GM21723 (cell line): Measurements from ENCODE around the gene TCF15.
"Not testable (repeated sequence)": the region's sequence is repeated elsewhere in the genome, so short reads cannot be mapped to it uniquely, and the experiment has no call there.

Experiments used
- ATAC-seq: cut with Tn5 transposase; IDR thresholded peaks from one replicate; pipeline ENCODE4 v1.9.1; 2021; ENCODE audit warnings: mild to moderate bottlenecking, moderate library complexity; ENCODE audit not compliant: unreplicated experiment

The TCF15 gene

DNA sequence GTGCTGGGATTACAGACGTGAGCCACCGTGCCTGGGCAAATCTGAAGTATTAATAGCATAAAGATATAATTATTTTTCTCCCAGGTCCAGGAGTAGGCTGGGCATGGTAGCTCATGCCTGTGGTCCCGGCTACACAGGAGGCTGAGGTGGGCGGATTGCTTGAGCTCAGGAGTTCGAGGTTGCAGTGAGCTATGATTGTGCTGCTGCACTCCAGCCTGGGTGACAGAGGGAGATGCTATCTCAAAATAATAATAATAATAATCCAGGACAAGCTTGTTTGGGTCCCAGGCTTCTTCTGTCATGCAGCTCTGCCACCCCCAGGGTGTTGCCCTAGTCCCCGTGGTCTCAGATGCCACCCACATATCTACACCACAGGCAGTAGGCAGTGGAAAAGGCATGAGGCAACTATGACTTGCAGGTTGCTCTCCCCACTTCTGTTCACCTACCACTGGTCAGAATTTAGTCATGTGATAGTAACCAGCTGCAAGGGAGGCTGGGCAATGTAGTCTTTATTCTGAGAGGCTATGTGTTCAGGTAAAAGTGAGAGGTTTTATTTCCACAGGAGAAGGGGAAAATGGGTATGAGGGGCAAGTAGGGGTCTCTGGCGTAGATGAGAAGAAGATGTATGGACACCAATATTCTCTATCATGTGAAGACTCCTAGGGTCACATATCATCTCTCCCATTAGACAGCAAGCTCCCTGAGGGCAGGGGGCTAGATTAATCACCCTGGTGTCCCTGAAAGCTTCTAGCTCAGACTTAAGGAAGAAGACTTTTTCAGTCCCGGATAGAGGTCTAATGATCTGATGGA is 25.7 kb downstream of the TCF15 start:
- no peak for ATAC-seq

DNA sequence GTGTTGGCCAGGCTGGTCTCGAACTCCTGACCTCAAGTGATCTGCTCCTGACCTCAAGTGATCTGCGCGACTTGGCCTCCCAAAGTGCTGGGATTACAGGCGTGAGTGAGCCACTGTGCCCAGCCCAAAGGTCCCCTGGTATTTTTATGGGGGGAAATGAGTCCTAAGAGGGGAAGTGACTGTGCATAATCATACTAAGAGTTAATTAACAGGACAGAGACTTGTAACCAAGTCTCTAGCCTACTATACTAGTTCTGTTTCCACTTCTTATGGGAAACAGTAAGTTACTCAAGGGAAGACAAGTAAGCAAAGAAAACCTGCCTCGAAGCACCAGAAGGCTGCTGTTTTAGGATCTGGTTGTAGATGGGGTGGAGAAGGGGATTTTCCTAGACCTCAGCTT is 27.9 kb downstream of the TCF15 start:
- no peak for ATAC-seq

DNA sequence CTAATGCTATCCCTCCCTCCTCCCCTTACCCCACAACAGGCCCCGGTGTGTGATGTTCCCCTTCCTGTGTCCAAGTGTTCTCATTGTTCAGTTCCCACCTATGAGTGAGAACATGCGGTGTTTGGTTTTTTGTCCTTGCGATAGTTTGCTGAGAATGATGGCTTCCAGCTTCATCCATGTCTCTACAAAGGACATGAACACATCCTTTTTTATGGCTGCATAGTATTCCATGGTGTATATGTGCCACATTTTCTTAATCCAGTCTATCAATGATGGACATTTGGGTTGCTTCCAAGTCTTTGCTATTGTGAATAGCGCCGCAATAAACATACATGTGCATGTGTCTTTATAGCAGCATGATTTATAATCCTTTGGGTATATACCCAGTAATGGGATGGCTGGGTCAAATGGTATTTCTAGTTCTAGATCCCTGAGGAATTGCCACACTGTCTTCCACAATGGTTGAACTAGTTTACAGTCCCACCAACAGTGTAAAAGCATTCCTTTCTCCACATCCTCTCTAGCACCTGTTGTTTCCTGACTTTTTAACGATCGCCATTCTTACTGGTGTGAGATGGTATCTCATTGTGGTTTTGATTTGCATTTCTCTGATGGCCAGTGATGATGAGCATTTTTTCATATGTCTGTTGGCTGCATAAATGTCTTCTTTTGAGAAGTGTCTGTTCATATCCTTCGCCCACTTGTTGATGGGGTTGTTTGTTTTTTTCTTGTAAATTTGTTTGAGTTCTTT is 31.0 kb downstream of the TCF15 start:
- not testable (repeated sequence) for ATAC-seq

DNA sequence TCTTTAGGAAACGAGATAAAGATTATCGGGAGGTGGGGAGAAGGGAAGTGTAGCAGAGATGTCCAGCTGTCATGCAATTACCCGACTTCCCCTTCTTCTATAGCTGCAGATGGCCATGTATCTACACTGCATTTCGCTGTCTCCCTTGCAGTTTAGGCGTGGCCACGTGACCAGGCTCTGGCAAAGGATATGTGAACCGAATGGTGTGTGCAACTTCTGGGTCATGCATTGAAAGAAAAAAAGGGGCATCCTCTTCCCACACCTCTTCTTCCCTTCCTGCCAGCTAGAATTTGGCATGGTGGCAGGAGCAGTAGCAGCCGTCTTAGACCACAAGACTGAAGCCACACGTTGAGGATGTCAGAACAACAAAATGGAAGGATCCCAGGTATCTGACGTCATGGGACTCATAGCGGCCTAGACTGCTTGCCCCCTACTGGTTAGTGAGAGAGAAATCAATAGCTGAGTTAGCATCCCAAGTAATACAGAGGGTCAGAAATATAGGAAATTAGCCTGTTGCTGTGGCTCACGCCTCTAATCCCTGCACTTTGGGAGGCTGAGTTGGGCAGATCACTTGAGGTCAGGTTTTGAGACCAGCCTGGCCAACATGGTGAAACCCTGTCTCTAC is 32.8 kb downstream of the TCF15 start:
- ATAC-seq = no peak

DNA sequence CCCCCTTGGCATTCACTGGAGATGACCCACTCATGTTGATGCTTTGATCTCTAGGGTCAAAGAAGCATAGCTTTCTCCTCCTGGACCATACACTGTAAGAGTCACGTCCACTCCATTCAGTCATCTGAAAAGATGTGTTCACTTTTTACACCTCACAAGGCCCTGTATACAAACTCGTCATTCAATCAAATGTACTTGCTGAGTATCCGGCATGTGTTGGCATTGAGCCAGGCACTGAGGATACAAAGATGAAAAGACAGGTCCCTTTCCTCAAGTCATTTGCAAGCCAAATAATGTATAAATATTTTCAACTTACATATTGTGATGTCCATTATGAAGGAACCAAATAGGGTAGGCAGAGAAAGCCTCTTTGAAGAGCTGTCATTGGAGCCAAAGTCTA is 34.0 kb downstream of the TCF15 start:
- no peak for ATAC-seq

DNA sequence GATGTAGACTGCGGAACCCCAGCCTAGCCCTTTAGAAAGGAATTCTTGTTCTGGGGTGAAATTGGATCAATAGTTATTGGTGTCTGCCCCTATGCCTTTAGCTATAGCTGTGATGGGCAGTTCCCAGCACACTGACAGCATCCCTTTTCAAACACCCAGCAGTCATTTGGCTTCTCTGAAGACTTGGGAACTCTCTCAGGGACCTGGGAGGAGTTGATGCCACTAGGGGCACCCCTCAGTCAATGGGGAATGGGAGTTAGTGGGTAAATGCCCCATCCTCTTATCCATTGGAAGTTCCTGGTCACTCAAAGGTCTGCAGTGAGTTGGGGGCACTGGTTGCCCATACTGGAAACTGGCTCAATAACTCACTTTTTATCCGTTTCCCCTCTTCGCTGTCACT is 34.9 kb downstream of the TCF15 start:
- ATAC-seq = no peak

DNA sequence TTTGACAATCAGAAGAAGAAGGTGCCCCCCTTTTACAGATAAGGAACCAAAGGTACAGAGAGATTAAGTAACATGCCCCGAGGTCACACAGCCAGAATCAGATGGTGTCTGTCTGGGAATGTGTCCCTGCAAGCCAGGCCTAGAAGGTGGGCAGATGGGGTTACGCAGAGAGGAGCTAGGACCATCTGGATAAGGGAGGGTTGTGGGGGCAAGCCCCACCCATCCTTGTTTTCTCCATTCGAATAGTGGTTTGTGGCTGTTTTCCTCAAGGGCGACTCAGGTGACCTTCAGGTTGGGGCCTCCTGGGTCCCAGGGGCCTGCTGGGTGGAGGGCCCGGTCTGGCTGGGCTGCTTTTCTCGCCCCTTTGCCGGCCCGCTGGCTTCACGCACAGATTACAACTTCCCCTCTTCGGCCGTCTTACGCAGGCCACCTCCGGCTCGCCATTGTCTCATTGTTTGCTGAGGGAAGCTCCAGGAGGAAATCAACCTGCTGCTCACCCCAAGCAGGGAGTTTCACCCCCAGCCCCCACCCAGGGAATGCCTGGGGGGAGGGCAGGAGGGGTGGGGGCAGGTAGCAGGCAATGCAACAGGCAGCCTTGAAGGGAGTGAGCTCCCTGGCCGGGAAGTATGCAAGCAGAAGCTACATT is 35.7 kb downstream of the TCF15 start:
- no peak for ATAC-seq

DNA sequence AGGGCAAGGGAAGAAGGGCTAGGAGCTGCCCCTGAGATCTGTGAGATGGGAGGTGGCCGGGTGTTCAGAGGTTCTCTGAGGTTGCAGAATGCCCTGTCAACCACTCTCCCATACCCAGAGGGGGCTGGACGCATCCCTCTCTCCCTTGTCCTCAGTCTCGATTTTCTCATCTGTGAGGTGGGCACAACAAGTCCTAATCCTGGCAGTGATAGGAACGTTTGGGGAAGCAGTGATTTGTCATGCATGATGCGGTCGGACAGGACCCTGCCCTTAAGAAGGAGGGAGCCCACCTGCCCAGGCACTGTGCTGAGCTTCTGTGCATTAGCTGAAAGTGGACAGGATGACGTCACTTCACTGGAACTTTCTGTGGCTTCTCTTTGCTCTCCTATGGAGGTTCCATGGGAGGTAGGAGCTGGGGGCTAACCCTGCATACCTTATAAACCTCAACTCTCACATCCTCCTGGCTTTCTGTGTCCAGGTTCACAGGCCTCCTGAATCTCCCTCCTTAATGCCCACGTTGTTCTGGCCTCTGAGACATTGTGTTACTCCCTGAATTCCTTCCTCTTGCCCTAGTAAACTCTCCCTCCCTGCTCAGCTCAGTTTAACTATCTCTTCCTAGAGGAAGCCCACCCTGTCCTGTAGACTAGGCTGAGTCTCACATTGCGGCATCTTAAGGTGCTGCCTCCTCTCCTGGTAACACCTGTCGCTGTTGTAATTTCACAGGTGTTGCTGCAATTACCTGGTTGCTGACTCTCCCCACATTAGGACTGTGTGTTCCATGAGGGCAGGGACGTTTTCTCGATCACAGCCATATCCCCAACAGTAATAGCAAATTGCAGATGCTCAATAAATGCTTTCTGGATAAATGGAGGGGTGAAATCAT is 36.5 kb downstream of the TCF15 start:
- ATAC-seq = no peak

DNA sequence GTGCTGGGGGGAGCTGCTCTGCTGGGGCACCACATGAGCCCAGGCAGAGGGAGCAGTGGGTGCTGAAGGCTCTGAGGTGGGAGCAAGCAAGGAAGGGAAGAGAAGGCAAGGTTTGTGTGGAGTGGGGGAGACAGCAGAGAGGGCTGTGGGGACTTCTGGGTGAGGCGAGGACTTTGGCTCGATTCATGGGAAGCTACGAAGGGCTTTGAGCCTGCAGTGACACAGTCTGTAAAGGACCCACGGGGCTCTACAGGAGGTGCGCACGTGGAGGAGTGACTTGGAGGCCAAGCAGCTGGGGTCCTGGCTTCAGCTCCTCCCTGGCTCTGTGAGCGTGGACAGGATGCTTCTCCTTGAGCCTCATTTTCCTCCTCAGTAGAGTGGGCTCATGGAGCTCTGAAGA is 37.4 kb downstream of the TCF15 start:
- ATAC-seq = no peak

DNA sequence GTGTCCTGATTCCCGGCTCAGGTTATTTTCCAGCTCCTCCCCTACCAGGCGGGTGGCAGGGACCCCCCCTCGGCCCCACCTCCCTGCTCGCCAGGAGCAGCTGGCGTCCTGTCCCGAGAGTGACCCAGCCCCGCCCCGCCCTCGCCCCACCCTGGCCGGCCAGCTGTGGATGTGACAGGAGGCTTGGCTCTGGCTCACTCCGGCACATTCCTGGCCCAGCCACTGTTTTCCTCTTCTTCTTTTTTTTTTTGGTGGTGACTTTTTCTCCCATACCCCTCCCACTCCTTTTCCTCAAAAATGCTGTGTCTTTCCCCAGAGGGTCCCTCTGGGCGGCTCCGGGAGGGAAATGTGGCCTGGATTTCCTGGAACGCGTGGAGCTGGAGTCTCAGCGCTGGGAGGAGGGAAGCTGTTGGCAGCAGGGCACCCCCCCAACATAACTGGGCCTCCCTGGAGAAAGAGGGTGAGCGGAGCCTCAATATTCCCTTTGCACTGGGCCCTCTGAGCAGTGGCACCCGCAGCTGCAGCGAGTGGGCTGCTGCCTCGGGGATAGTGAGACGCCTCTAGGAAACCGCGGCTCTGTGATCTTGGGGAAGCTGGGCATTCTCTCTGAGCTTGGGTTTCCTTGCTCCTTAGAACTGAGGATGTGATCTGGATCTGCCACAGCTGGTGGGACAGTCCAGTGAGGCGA is 38.2 kb downstream of the TCF15 start:
- ATAC-seq = no peak

DNA sequence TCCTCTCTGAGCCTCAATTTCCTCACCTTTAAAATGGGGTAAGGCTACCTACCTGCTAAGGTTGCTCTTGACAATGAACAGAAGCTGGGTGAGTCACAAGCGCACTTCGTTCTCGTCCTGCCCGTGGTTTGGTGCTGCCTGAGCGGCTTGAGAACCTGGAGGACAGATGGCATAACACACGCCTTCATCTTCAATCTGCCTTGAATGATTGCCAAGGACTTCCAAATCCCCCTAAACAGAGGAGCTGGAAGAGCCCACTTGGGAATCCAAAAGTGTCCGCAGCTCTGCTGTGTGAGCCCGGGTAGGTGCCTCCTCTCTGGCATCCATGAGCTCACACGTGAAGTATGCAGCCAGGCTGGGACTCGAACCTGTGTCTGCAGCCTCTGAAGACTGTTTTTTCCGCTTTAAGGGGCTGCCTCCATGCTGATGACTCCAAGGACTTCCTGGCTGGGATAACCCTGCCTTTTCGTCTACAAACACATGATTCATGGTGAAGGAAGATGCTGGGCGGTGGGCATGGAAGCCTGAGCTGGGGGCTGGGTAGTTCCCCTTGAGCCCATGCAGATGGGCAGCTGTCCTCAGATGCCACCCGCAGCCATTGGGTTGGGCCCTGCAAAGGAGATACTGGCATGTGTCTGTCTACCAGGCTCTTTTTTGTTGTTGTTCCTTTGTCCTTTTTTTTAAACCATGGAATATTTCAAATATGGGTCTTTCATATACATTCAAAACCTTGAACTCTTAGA is 41.3 kb downstream of the TCF15 start:
- ATAC-seq = no peak

DNA sequence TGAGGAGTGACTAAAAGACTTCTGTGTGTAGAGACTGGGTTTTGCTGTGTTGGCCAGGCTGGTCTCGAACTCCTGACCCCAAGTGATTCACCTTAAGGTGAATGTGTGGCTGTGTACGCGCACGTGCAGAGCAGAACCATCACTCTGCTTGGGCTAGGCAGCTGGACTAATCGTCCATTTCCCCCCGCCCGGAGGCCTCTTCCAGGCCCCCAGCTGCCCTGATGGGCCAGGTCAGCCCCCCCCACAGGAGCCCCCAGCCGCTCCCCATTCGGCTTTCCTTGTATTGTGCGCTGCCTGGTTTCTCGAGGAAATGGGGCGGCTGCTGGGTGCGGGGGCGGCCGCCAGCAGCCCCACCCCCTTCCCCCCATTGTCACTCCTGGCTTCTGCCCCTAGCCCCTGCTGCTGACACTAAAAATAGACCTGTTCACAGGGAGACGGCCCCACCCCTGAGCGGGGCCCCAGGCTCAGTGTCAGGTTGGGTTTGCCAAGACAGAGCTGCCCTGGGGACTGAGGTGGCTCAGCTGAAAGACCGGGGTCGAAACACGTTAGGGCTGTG is 41.9 kb downstream of the TCF15 start:
- ATAC-seq = no peak

DNA sequence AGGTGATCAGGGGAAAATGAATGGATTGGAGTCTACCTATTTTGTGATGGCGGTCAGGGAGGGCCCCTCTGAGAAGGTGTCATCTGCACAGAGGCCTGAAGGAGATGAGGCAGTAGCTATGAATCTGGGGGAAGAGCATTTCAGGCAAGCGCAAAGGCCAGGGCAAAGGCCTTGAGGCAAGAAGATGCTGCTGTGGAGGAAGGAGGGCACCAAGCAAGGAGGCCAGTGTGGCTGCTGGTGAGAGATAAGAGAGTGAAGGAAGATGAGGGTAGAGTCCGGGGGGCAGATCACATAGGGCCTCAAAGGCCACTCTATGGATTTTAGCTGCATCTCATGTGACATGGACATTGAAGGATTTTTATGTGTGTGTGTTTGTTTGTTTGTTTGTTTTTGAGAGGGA is 45.9 kb downstream of the TCF15 start:
- ATAC-seq = no peak

DNA sequence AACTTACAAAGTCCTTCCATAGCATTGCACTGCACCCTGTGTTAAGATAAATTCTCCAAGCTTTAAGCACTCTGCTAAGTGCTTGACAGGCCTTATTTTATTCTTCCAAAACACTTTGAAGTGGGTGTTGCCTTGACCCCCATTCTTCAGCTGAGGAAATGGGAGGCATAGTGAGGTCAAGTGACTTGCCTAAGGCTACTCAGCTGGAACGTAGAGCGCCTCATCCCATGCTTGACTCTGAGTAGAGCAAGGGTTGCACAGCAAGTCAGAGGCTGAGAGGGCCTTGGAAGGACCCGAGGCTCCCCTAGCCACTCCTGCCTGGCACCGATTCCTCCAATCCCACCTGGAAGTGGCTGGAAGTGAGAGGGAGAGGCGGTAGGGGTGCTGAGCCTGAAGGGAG is 46.9 kb downstream of the TCF15 start:
- no peak for ATAC-seq

DNA sequence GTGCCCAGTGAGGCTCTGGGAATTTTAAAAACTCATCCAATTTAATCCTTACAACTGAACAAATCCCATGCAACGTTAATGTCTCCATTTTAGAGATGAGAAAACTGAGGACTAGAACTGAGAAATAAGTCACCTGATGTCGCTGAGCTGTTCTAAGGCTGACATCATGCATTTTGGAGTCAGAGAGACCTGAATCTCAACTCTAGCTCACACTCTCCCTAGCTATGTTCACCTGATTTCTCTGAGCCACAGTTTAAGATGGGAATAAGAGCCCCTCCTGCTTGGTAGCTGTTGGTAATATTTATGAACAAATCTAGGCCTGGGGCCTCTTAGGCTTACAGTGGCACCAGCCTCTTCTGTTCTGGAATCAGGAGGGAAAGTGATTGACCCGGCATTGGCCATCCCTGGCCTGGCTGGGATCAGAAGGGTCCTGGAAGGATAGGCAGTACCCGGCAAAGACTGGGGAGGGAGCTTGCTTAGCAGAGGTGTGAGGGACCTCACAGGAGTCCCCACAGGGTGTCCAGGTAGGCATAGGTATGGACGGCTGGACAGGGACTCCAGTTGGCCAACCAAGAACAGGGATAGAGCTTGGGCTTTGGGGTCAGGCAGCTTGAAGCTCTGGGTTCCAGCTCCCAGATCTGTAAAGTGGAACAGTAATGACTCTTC is 47.7 kb downstream of the TCF15 start:
- ATAC-seq = no peak

DNA sequence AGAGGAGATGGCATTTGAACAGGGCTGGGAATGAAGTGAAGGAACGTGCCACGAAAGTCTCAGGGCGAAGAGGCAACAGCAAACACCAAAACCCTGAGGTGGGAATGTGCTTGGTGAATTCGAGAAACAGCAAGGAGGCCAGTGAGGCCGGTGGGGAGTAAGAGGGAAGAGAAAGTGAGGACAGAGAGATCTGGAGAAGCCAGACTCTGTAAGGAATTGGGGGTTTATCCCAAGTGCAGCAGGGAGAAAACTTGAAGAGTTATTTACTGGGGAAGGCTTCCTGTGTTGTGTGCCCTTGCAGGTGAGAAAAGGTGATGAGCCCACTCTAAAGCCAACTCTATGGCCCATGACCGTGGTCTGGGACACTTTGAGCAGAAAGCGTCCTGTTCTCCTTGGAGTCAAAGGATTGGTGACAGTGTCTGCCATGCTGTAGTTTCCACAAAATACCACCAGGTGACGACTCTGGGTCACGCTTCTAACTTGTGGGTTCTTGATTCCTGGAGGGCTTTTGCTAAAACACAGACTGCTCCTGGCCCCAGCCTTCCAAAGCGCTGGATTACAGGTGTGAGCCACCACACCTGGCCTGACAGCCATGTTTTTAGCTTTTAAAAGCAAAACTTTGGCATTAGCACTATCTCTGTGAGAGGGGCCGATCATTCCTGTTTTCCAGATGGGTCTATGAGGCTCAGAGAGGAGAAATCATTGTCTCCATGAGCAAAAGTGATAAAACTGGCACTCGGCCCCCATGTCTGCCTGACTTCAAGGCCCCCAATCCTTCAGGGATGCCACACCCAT is 48.5 kb downstream of the TCF15 start:
- ATAC-seq = no peak

DNA sequence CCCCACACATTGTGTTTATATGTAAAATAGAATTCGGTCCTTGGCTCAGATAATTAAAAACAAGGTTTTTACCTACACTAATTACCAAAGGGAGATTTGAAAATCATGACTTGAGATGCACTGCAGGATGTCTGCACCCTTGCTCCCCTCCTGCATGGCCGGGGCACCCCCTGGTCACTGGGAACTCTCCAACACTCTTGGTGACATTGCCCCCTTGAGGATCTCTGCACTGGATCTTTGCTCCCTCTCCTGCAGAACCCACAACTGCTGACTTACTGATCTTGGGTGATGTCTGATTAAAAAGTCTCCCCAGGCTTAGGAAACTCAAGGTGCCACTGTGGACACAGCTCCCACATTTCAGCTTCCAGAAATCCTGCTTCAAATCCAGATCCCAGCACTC is 49.4 kb downstream of the TCF15 start:
- ATAC-seq = no peak

DNA sequence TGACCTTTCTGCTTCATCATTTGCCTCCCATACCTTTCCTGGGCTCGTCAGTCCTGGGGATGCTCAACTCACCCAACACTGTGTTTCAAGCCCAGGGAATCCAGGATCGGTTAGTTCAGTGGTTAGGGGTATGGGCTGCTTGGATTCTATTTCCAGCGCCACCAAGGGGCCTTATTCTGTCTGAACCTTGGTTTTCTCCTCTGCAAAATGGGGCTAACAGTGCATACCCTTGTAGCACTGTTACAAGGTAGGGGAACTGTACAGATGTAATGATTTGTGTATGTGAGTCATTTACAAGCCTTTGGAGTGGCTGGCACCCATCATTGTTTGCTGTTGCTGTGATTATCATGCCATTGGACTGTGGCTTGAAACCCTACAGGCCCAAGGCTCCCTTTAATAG is 52.0 kb downstream of the TCF15 start:
- ATAC-seq = no peak
